Adrenal gland (tissue), 12 donors: ENCODE data around the gene MINDY3. TPM values are rescaled to one million over a fixed set of nuclear protein-coding genes. Genes with fewer than 3 reads are reported as not detected.

Experiments used
- DNase-seq, 7 donors: peaks; one replicate each; pipeline ENCODE4 v3.0.0-alpha.2; 2019 to 2020
- H3K27ac ChIP-seq, 5 donors: fragments of 200-600 bp; sonication (generic) in 4 of 5; 1 replicate in 3 of 5; 2 replicates in 2 of 5; pipeline versions ENCODE4 v1.5.1 to v1.8.0; 2016 to 2020; ENCODE audit warnings: mild to moderate bottlenecking in 1 of 5
- H3K27me3 ChIP-seq: fragments of 200-600 bp; 2 replicates; pipeline ENCODE4 v1.8.0; 2021
- H3K36me3 ChIP-seq, 2 donors: fragments of 200-600 bp; replicated peaks in 1 of 2; 1 replicate in 1 of 2; 2 replicates in 1 of 2; pipeline versions ENCODE4 v1.5.1 to v1.8.0; 2018 to 2022
- H3K4me1 ChIP-seq, 2 donors: fragments of 200-600 bp; replicated peaks in 1 of 2; 1 replicate in 1 of 2; 2 replicates in 1 of 2; pipeline versions ENCODE4 v1.5.1 to v1.8.0; 2018 to 2021
- H3K4me3 ChIP-seq, 4 donors: fragments of 200-600 bp; sonication (generic) in 3 of 4; one replicate each; pipeline ENCODE4 v1.5.1; 2016 to 2018
- H3K9me3 ChIP-seq, 3 donors: fragments of 200-600 bp; sonication (generic) in 1 of 3; replicated peaks in 1 of 3; 1 replicate in 2 of 3; 2 replicates in 1 of 3; pipeline versions ENCODE4 v1.5.1 to v1.8.0; 2016 to 2021
- CTCF ChIP-seq, 6 experiments: fragments of 450-650 bp in 4 of 6; fragments of 200-600 bp in 2 of 6; sonication (generic) in 1 of 6; IDR thresholded peaks; 1 replicate in 5 of 6; 2 replicates in 1 of 6; pipeline versions ENCODE4 v1.5.1 to v1.8.0; 2016 to 2021; ENCODE audit warnings: antibody characterized with exemption in 6 of 6, mild to moderate bottlenecking in 2 of 6, moderate library complexity in 1 of 6
- POLR2A ChIP-seq, 2 donors: fragments of 450-650 bp; IDR thresholded peaks; one replicate each; pipeline ENCODE4 v1.6.1; 2017; ENCODE audit warnings: antibody characterized with exemption in 2 of 2, mild to moderate bottlenecking in 2 of 2, moderate library complexity in 1 of 2
- WGBS, 4 donors: extraction: QIAGEN DNeasy Blood & Tissue Kit in 2 of 4; methylation state at CpG; one replicate each; pipeline versions ENCODE4 v1.1.5 to v1.1.7; 2013 to 2017; 5-methylcytosine and 5-hydroxymethylcytosine counted together
- intact Hi-C, 2 donors: fragments of 100-400 bp; cut with DNase I; formaldehyde crosslinking; loops; one replicate each; pipeline versions ENCODE4 v1.14.1 to v1.15.0; 2022 to 2023
- polyA plus RNA-seq, 3 donors: library from polyadenylated mRNA; stranded (reverse); fragments of 200-250 nt in 2 of 3; fragments of 350-450 nt in 1 of 3; fragmentation: Illumina TruSeq in 1 of 3; extraction: RNeasy Lipid Tissue Mini Kit (QIAGEN cat#74804) in 1 of 3; gene quantifications; one replicate each; pipeline ENCODE4 v1.2.3, GENCODE V29; 2013 to 2014
- total RNA-seq, 9 donors: library from RNA; depleted of rRNA in 4 of 9; stranded (reverse); fragments of >200 nt in 4 of 9; fragments of 120-200 nt in 1 of 9; fragmentation: NEBNext Ultra II Directional in 1 of 9; extraction: Animal tissue kit (Norgen Biotek cat#: 25700) in 1 of 9; gene quantifications; one replicate each; pipeline versions ENCODE4 v1.1.0 to v1.2.4, GENCODE V29; 2013 to 2023
- donor health status: healthy with polysubstance abuse.
- donor health status: Bipolar disorder and iron deficiency.
- donor health status: DM: yes; HTN: yes; CAD: no.
- donor health status: DM: no; HTN: no; CAD: no.
- donor health status: DM: no; HTN: no; CAD: no.
- donor health status: DM: yes; HTN: yes; CAD: no.

The MINDY3 gene
- total and polyA plus RNA-seq, 12 donors = 16.7 to 40.3 (median 32.2) TPM

GRCh38 chr10:15784662-15785300 lies 75.5 kb downstream of the MINDY3 start:
- Histone ChIP-seq H3K27ac (no peak overlapping the region), H3K4me3 (no peak overlapping the region), H3K4me1 (peaks cover 0 to 11% of the 10 kb centered on the region in 2 donors), H3K27me3 (no peaks in the 10 kb centered on the region), H3K36me3 (peaks cover 0 to 11% of the 10 kb centered on the region in 2 donors), H3K9me3 (no peaks in the 10 kb centered on the region)
- intact Hi-C loops = no loop called here
- TF ChIP-seq POLR2A (IDR thresholded peaks at IDR 0.05) = no peak
- no peak for TF ChIP-seq CTCF (IDR thresholded peaks at IDR 0.05)
- DNase-seq = no peak
- 93 to 97% (median 97%) methylated on average over 8 of the region's 8 CpGs for WGBS, 4 donors

GRCh38 chr10:15783941-15784636 lies 76.2 kb downstream of the MINDY3 start:
- H3K36me3 ChIP-seq = peaks cover 0 to 11% of the 10 kb centered on the region in 2 donors
- H3K9me3 ChIP-seq = no peaks in the 10 kb centered on the region
- TF ChIP-seq POLR2A (IDR thresholded peaks at IDR 0.05) = no peak
- no peak for TF ChIP-seq CTCF (IDR thresholded peaks at IDR 0.05)
- no peak for DNase-seq
- H3K4me3 ChIP-seq = no peak overlapping the region
- 71 to 79% (median 75%) methylated on average over 5 of the region's 5 CpGs for WGBS, 4 donors
- H3K27ac ChIP-seq = no peak overlapping the region
- intact Hi-C loops = no loop called here
- no peaks in the 10 kb centered on the region for H3K27me3 ChIP-seq
- H3K4me1 ChIP-seq = peaks cover 0 to 7% of the 10 kb centered on the region in 2 donors

- no peak for TF ChIP-seq CTCF (IDR thresholded peaks at IDR 0.05)
- no peak for TF ChIP-seq POLR2A (IDR thresholded peaks at IDR 0.05)
- Histone ChIP-seq H3K27ac (no peak overlapping the region), H3K4me1 (peaks cover 0 to 7% of the 10 kb centered on the region in 2 donors), H3K4me3 (no peak overlapping the region), H3K36me3 (peaks cover 0 to 11% of the 10 kb centered on the region in 2 donors), H3K27me3 (no peaks in the 10 kb centered on the region), H3K9me3 (no peaks in the 10 kb centered on the region)
- intact Hi-C loops = no loop called here
- DNase-seq = no peak
- 61 to 73% (median 70%) methylated on average over 4 of the region's 4 CpGs for WGBS, 4 donors
Measured at GRCh38 chr10:15782851-15783250, 77.5 kb downstream of the MINDY3 start.

GRCh38 chr10:15781381-15781960 lies 78.8 kb downstream of the MINDY3 start:
- DNase-seq = no peak
- Histone ChIP-seq H3K36me3 (peaks cover 0 to 10% of the 10 kb centered on the region in 2 donors), H3K4me3 (no peak overlapping the region), H3K27ac (no peak overlapping the region), H3K9me3 (no peaks in the 10 kb centered on the region), H3K27me3 (no peaks in the 10 kb centered on the region), H3K4me1 (peaks cover 0 to 7% of the 10 kb centered on the region in 2 donors)
- WGBS, 4 donors = 96 to 97% (median 96%) methylated on average over 7 of the region's 7 CpGs
- no peak for TF ChIP-seq POLR2A (IDR thresholded peaks at IDR 0.05)
- no peak for TF ChIP-seq CTCF (IDR thresholded peaks at IDR 0.05)
- intact Hi-C loops = no loop called here
